GM19023 (cell line): ENCODE data around the gene ABTB2.
"Not testable (repeated sequence)": the region's sequence is repeated elsewhere in the genome, so short reads cannot be mapped to it uniquely, and the experiment has no call there.

Experiments
- ATAC-seq: cut with Tn5 transposase; IDR thresholded peaks from one replicate; pipeline ENCODE4 v1.9.1; 2021; ENCODE audit warnings: mild to moderate bottlenecking, moderate library complexity; ENCODE audit not compliant: unreplicated experiment

The ABTB2 gene

DNA sequence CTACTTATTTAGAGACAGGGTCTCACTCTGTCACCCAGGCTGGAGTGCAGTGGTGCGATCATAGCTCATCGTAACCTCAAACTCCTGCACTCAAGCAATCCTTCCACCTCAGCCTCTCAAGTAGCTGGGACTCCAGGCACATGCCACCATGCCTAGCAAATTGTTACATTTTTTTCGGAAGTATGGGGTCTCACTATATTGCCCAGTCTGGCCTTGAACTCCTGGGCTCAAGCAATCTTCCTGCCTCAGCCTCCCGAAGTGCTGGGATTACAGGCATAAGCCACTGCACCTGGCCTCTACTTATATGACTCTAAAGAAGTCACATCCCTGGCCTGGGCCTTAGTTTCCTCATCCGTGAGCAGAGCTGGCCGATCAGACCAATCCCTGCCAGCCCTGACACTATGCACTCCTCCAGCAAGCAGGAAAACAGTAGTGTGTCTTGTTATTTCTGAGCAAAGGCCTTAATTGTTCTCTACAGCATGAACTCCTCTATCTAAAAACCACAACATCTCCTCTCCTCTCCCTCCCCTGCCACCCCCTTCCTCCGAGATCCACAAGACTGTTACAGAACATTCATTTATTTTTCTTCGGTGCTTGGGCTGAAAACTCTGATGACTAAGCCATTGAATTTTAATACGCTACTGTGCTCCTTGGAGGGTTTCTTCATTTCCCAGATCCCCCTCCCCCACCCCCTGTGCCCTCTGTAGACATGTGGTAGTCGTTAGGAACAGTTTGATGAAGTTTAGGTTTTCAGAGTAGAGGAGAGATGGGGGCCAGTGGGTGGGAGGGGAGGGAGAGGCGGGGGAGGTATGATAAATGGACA, 91.5 kb downstream of the ABTB2 start:
- ATAC-seq: no peak

DNA sequence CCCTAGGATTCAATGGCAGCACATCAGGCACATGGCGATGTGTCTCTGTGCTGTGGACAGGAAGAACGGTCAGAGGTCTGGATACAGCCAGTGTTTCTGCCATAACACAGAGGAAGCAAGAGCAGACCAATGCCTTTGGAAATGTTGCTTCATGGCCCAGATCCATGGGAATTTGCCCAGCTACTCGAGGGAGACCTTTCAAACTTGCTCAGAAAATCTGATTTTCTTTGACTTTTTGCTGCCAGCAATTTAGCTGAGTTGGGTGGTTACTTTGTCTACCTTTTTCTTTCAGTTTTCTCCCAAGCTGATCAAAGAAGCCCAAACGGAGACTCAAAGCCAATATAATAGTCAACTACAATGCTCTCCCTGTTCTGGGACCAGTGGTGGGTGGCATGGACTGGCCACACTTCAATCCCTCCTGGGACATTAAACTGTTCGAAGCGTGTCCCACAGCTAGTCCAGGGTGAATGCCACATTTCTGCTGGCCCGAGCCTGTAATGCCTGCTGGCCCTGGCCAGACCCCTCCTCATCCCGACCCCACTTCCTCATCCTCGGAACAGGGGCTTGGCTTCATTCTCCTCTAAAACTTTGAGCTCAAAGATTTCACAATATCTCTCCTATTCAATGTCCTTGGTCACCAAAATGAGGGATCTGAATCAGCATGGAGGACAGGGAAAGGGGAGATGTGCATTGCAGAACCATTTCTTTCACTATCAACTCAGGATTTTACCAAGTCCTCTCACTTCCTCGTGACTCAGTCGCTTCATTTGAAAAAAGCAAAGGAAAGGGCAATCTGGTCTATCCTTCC, 93.3 kb downstream of the ABTB2 start:
- no peak for ATAC-seq

DNA sequence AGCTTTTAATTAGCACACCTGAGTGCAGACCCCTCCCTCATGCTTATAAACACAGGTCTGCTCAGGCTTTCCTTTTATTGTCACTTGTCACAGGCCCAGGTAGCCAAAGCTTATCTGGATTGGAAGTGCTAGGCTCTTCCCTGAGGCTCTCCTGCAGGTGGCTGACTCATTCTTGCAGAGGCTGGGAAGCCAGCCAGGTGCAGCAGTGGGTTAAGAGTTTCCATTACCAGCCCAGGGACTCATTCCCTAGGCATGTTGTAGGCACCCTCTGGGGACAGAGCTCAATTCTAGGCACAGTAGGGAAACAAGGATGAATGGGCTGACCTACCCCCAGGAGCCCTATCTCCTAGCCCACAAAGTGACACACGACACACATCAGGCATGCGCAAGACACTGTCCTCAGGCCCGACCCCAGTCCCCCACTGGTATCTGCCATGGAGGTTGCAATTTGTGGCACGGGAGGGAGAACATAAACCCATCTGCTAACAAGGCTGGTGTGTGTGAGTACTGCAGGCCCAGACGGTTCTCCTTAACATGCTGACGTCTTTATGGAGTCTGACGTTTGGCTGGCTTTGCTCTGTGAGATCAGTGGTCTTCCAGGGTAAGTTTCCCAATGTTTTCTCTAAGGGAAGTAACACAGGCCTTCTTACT, 94.2 kb downstream of the ABTB2 start:
- no peak for ATAC-seq

DNA sequence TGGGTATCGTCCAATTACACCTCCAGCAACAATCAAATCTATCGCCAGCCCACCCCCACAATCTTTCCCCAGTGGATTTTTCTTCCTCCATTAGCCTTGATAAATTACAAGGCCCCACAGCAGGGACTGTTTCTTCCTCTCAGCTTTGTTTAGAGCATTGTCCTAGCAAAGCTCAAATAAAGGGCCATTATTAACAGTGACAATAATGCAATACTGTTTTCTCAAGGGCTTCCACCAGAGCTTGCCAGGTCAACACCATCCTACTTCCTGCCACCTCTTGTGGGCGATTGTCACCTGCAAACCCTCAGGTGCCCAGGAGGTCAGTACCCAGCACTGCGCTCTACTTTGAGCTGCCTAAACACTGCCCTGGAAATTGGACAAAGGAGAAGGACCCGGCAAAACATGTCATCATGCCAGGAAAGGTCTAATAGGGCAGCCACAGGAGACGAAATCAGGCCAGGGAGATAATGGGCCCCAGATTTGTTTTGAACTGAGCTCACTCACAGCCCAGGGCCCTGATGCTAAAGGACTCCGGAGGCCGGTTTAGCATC, 95.2 kb downstream of the ABTB2 start:
- no peak for ATAC-seq

DNA sequence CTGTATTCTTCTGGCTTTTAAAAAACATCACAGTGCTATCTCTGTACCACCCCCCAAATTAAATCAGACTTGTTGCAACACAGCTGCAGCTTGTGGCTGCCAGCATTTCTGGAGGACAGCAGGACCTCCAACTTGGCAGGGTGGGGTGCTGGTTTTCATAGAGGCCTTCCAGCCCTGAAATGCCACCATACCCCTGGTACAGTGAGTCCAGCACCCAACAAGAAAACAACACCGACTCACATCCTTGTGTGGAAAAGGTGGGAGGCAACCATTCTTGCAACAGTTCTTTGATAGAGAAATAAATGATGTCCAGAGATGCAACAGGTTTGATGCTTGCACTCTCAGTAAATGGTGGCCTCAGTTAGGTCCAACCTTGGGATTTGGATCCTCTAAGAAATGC, 96.0 kb downstream of the ABTB2 start:
- ATAC-seq: no peak

DNA sequence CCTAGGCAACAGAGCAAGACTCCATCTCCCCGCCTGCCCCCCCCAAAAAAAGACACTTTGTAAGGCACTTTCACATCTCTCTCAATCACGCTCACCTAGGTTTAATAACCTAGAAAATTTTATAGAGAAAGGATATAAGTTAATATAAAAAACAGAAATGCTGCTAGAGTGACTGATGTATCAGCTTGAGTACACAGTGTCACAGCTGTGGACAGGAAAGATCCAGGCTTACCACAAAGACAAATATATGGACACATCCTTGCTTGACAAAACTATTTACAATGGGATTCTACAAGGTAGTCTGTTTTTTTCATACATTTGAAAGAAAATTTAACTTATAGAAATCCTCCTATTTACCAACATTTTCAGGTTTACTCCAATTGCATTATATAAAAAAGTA, 96.7 kb downstream of the ABTB2 start:
- no peak for ATAC-seq

DNA sequence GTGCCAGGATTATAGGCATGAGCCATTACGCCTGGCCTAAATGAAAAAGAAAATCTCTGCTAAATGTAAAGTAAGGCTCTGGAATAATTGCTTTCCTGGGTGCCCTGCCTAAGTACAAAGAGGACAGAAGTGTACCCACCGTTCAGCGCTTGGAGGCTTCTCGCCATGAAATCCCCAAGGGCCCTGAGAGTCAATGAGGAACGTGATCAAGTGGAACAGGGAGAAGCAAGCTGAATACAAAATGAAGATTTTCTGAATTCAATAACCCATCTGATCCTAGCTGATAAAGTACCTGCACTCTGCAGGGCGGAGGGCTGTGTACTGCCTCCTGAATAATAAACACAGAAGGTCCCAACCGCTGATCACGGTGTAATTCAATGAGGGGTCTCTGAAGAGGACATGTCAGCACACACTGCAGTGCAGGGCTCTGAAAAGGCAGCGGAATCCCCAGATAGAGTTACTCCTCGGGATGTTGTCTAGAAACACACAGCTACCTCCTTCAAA, 97.7 kb downstream of the ABTB2 start:
- ATAC-seq: no peak

DNA sequence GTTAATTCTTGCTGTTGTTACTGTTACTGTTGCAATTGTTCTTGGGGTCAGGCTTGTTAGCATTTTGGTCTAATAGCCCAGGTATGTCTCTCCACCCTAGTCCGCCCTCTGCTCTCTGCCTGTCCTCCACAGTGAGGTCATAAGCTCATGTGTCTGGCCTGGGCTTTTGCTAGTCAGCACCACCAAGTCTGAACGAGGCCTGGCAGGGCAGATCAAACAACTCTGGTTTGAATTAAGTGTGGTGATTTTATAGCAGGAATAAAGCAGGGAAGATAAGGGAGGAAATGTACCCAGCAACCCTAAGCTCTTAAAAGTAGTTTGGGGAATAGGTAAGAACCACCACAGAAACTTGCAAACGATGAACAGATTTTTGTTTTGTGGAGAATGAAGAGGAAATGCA, 98.7 kb downstream of the ABTB2 start:
- ATAC-seq: no peak

DNA sequence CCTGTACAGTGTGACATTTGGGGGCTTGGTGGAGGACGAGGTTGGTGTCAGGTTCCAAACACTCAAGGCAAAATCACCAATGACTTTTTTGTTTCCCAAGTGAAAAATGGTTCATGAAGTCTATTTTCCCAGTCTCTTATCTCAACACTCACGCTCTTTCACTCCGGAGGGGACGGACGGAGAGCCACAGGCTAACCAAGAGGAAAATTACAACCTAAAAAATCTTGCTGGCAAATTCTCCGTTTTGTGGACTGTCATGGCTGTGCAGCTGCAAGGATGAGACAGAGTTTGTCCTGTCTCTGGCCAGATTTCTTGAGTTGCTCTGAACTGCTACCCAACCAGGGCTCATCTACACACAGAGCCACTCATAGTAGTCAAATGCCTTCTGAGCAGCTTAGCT, 101.2 kb downstream of the ABTB2 start:
- ATAC-seq: no peak

DNA sequence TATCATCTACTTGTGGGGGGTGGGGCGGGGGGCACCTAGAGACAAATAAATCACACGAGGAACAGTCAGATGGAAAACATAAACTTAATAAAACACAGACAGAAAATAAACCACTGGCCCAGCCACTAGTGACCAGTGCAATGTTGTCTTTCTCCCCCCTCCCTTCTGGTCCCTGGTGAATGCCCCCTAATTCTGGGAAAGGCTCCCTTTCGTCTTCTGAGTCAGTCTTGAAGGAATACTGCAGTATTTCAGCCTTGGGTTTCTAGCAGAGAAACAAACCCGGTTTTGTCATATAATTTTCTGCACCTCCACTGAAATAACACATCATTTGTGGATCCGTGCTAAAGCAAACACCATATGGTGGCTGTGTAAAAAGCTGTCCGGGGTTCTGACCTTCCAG, 101.7 kb downstream of the ABTB2 start:
- ATAC-seq: no peak

DNA sequence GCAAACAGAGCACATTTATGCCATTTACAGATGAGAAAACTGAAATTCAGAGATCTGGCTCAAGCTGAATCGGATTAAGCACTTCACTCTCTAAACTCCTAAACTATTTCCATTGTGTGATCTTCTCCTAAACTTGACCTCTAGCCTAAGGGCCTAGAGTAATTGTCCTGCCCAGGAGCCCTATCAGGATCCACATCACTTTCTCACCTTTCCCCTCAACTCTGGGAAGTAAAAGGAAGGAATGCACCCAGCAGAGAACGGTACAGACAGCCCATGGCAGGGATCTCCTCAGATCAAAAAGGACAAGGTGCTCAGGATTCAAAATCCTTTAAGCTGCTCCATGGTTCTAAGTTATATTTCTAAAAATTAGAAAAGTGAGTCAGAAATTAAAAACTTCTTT, 102.7 kb downstream of the ABTB2 start:
- ATAC-seq: no peak

DNA sequence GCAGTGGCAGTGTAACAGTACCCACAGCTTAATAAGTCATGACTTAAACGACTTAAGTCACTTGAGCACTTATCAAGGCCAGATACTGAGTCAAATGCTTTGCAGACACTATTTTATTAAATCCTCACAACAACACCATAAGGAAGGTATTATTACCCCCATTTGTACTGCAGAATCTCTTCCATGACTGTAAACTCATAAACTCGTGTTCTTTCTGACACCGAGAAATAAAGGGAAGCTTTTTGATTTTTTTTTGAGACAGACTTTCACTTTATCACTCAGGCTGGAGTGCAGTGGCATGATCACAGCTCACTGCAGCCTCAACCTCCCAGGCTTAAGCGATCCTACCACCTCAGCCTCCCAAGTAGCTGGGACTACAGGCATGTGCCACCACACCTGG, 103.8 kb downstream of the ABTB2 start:
- no peak for ATAC-seq

DNA sequence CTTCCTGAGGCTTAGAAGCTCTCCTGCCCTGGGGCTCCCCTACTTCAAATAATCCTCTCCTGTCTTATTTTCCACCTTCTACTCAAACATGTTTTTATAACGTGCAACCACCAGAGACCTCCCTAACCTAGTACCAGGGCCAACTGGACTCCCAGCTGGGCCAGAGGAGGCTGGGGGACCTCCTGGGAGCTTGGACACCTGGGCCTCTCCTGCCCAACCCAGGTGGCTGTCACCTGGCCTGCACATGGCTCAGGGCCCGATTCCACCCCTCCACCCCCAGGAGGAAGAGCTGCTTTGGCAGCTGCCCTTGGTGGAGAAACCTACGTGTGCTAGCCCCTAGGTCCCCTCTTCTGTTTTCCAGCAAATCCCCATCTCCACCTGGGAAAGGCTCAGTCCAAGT, 105.2 kb downstream of the ABTB2 start:
- no peak for ATAC-seq

DNA sequence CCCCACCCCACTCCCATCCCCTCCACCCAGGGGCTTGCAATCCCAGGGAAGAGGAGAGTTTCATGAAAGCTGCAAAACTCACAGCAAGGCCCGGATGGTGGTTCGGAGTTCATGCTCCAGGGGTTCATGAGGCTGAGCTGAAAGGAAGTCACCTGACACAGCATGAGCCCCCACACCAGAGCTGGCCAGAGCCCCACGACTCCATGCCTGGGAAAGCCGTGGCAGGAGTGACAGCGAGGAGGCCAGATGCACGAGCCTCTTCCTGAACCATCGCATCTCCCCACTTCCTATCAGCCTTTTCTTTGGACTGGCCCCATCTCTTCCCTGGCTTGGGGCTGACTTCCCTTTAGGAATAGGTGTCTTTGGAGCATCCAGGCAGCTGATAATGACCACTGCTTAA, 105.8 kb downstream of the ABTB2 start:
- no peak for ATAC-seq

DNA sequence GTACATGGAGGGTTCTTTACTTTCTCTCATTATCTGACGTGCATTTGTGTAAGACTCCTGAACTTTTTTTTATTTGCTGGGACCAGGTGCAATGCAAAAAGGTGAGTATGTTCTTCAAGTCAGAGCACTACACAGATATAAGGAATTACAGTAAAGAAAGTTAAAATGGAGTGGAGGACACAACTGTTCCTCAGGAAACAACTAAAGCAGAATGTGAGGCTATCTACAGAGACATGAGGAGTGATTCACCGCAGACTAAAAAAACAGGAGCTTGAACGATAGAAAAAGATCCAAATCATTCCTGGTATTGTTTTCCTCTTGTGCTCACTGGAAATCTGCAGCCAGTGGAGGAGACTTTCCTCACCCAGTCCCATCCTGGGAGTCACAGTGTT, 106.2 kb downstream of the ABTB2 start:
- peak; percentile 10 for ATAC-seq

DNA sequence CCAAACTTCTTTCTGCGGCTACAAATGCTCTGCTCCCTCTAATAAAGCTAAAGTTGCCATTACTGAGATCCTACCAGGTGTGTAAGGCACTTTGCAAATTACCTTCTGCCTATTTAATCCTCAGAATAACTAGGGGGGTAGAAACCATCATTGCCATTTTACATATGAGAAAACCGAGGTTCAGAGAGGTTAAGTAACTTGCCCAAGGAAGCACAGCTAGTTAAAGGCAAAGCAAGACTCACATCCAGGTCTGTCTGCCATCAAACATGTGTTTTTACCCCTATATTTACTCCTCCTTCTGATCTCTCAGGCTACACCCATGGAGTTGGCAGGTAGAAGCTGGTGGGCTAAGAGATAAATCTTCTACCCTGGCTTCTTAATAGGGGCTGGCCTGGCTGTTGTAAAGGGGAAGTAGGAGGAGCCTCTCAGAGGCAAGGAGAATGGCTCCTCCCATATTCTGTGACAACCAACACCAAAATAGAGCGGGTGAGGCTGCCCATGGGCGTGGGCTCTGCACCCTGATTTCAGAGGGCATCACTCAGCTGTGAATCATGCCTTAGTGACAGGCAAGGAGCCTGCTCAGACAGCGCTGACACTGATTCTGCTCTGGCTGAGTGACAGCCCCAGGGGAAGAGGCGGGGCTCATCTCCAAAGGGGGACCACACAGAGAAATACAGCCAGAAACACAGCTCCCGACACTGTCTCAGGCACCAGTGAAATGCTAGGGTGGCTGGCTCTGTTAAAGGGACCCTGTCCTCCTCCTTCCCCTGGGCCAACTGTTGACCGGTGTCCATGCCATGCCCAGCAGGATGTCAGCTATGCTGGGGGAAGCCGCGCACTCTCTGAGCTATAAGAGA, 106.8 kb downstream of the ABTB2 start:
- ATAC-seq: peak; percentile 58

DNA sequence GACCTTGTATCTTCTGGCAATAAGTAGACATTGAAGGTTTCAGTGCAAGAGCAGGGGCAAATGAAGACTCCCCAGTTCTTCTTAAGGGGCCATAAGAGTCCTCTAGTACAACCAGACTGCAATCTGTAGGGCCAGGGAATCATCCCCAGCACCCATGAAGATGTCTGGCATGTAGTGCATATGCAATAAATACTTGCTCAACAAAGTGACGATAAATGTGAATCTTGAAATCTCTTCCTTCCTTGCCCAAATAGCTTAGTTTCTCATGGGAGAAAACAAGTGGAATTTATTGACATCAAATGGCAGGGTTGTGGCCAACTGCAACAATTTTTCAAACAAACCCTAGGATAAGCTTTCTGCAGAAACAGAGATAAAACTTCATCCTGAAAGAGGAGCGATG, 107.6 kb downstream of the ABTB2 start:
- ATAC-seq: no peak

DNA sequence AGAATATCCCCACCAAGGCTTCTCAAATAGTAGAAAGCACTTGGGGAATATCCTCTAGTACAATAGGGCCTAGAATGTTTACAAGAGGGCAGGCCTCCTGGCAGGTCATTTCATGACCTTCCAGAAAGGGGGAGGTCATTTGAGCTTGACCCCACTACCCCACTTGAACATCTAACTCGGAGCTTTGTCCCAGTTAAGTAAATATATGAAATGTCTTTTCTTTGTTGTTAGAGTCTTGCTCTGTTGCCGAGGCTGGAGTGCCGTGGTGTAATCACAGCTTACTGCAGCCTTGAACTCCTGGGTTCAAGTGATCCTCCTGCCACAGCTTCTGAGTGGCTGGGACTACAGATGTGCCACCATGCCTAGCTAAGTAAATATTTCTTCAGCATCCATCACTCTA, 108.4 kb downstream of the ABTB2 start:
- ATAC-seq: no peak

DNA sequence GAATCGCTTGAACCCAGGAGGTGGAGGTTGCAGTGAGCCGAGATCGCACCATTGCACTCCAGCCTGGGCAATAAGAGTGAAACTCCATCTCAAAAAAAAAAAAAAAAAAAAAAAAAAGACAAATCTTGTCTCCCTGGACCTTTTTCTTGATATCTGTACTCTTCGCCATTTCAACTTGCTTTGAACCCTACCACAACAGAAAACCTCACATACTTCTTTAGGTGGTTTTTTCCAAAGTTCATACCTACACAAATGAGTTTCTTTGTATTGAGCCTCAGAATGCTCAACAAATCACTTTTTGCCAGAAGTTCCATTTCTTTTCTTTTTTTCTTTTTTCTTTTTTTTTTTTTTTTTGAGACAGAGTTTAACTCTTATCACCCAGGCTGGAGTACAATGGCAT, 111.3 kb downstream of the ABTB2 start:
- ATAC-seq: not testable (repeated sequence)

DNA sequence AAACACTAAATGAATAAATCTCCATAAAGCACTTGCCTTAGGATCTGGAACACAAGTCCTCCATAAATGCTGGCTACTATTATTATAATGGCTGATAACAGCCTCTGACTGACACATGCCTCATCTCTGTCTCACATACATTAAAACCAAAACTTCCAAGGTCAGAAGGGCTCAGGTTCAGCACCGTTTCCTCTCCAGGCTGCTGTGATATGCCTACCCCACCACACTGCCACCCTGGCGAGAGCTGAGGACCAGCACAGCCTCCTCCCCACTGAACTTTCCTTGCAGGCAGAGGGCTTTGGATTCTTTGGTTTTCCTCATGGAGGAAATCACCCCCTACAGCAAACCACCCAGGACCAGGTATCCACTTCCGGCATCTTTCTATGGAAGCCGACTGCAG, 112.8 kb downstream of the ABTB2 start:
- no peak for ATAC-seq
